NCI-H345 treated with DMSO at 0.1 percent for 48 hours (cell line): ENCODE measurements around the gene INSL3.

Experiments used
- DNase-seq: peaks from one replicate; lab custom pipeline; 2025; ENCODE audit not compliant: unreplicated experiment; lab: John Stamatoyannopoulos, UW

INSL3 gene

GRCh38 chr19:17821190-17821589 is at the start of gene INSL3:
Gene INSL3, minus strand, starts transcription at chr19:17821519. Its CDS starts 13 bp downstream, at chr19:17821506.
- no peak for DNase-seq

GRCh38 chr19:17869114-17869608 is 47.8 kb upstream of the INSL3 start:
- DNase-seq = no peak

GRCh38 chr19:17868669-17869068 is 47.4 kb upstream of the INSL3 start:
- no peak for DNase-seq

GRCh38 chr19:17866964-17867486 is 45.7 kb upstream of the INSL3 start:
- no peak for DNase-seq

GRCh38 chr19:17866312-17866963 is 45.1 kb upstream of the INSL3 start:
- no peak for DNase-seq

- DNase-seq = no peak
These were observed 44.3 kb upstream of the INSL3 start for GRCh38 chr19:17865364-17866311.

GRCh38 chr19:17863520-17864182 is 42.3 kb upstream of the INSL3 start:
- DNase-seq = no peak

- DNase-seq = no peak
These were observed 41.6 kb upstream of the INSL3 start for GRCh38 chr19:17862711-17863519.

GRCh38 chr19:17861542-17862402 is 40.5 kb upstream of the INSL3 start:
- no peak for DNase-seq

GRCh38 chr19:17860993-17861360 is 39.7 kb upstream of the INSL3 start:
- no peak for DNase-seq

GRCh38 chr19:17860331-17860992 is 39.1 kb upstream of the INSL3 start:
- no peak for DNase-seq

- peak; percentile 93 for DNase-seq
These were observed 38.4 kb upstream of the INSL3 start, which contains the start of gene RPL18A for GRCh38 chr19:17859533-17860330. Gene RPL18A, plus strand, starts transcription at chr19:17859910. Its CDS starts 47 bp downstream, at chr19:17859957.

- DNase-seq = peak; percentile 27
These were observed 34.2 kb upstream of the INSL3 start for GRCh38 chr19:17855280-17856152.

- DNase-seq = no peak
These were observed 32.7 kb upstream of the INSL3 start for GRCh38 chr19:17854061-17854460.

- DNase-seq = no peak
These were observed 27.4 kb upstream of the INSL3 start for GRCh38 chr19:17848595-17849292.

GRCh38 chr19:17847538-17848366 is 26.4 kb upstream of the INSL3 start, which contains the start of gene JAK3:
Gene JAK3, minus strand, starts transcription at chr19:17847982. Its CDS starts 3,565 bp downstream, at chr19:17844417.
- no peak for DNase-seq
